Neural cell (in vitro differentiated cells): ENCODE measurements around the gene STT3B. TPM values are rescaled to one million over a fixed set of nuclear protein-coding genes. Genes with fewer than 3 reads are reported as not detected.

Experiments
- H2AFZ ChIP-seq: fragments of 200-600, 300-800 bp; sonication (generic), shearing (Covaris generic); 2 replicates; pipeline ENCODE4 v1.6.0; 2014; ENCODE audit warnings: low read depth, mild to moderate bottlenecking, antibody characterized with exemption, low read length, moderate library complexity
- H3F3A ChIP-seq: fragments of 200-600 bp; shearing (Covaris generic); 2 replicates; pipeline ENCODE4 v1.6.1; 2016; ENCODE audit warnings: mild to moderate bottlenecking, moderate library complexity, mixed read lengths, antibody characterized with exemption, low read length; ENCODE audit not compliant: insufficient read depth, poor library complexity, severe bottlenecking
- H3K27ac ChIP-seq: fragments of 200-600, 300-800 bp; sonication (generic), shearing (Covaris generic); 2 replicates; pipeline ENCODE4 v1.5.1; 2014; ENCODE audit warnings: mild to moderate bottlenecking, low read length, moderate library complexity
- H3K27me3 ChIP-seq: fragments of 300-800, 200-600 bp; sonication (generic), shearing (Covaris generic); 2 replicates; pipeline ENCODE4 v1.6.0; 2014; ENCODE audit warnings: mild to moderate bottlenecking, low read depth, low read length, moderate library complexity; ENCODE audit not compliant: insufficient read depth
- H3K36me3 ChIP-seq: fragments of 300-800, 200-600 bp; sonication (generic), shearing (Covaris generic); 2 replicates; pipeline ENCODE4 v1.5.1; 2014; ENCODE audit warnings: mild to moderate bottlenecking, antibody characterized with exemption, low read length, moderate library complexity; ENCODE audit not compliant: insufficient read depth
- H3K4me2 ChIP-seq: fragments of 300-800, 200-600 bp; sonication (generic), shearing (Covaris generic); 2 replicates; pipeline ENCODE4 v1.6.0; 2014; ENCODE audit warnings: mild to moderate bottlenecking, low read length
- H3K4me3 ChIP-seq: fragments of 300-800, 200-600 bp; sonication (generic), shearing (Covaris generic); 2 replicates; pipeline ENCODE4 v1.5.1; 2014; ENCODE audit warnings: mild to moderate bottlenecking, low read length, moderate library complexity
- H3K79me2 ChIP-seq: fragments of 200-600 bp; shearing (Covaris generic); replicated peaks from 2 replicates; pipeline ENCODE4 v1.6.0; 2014; ENCODE audit warnings: mild to moderate bottlenecking, low read length, moderate library complexity; ENCODE audit not compliant: insufficient read depth
- H3K9ac ChIP-seq: fragments of 300-800, 200-600 bp; sonication (generic), shearing (Covaris generic); 2 replicates; pipeline ENCODE4 v1.6.1; 2016; ENCODE audit warnings: mild to moderate bottlenecking, low read length, mixed read lengths
- H3K9me2 ChIP-seq: fragments of 200-600 bp; shearing (Covaris generic); 2 replicates; pipeline ENCODE4 v1.6.1; 2016; ENCODE audit warnings: mild to moderate bottlenecking, low read length, mixed read lengths; ENCODE audit not compliant: insufficient read depth
- H3K9me3 ChIP-seq: fragments of 200-600, 300-800 bp; sonication (generic), shearing (Covaris generic); 2 replicates; pipeline ENCODE4 v1.6.1; 2016; ENCODE audit warnings: mild to moderate bottlenecking, mixed run types, low read length, moderate library complexity, mixed read lengths
- H4K20me1 ChIP-seq: fragments of 200-600 bp; shearing (Covaris generic); 2 replicates; pipeline ENCODE4 v1.6.1; 2016; ENCODE audit warnings: mild to moderate bottlenecking, mixed run types; ENCODE audit not compliant: insufficient read depth
- CTCF ChIP-seq: fragments of 450-650 bp; IDR thresholded peaks from 2 replicates; pipeline ENCODE4 v1.5.1; 2014; ENCODE audit warnings: antibody characterized with exemption, mild to moderate bottlenecking, moderate library complexity; ENCODE audit not compliant: poor library complexity, severe bottlenecking
- EP300 ChIP-seq: fragments of 450-650 bp; conservative IDR thresholded peaks from 2 replicates; pipeline ENCODE4 v1.6.1; 2014; ENCODE audit warnings: antibody characterized with exemption, mild to moderate bottlenecking, moderate library complexity; ENCODE audit not compliant: poor library complexity, severe bottlenecking
- EZH2 ChIP-seq: fragments of 200-600, 300-800 bp; shearing (Covaris generic), sonication (generic); IDR thresholded peaks from 2 replicates; pipeline ENCODE4 v1.6.1; 2014; ENCODE audit warnings: antibody characterized with exemption, low read length, borderline replicate concordance, mild to moderate bottlenecking; ENCODE audit not compliant: insufficient read depth, poor library complexity, severe bottlenecking
- MXI1 ChIP-seq: fragments of 450-650 bp; conservative IDR thresholded peaks from 2 replicates; pipeline ENCODE4 v1.6.1; 2014; ENCODE audit warnings: antibody characterized with exemption, mild to moderate bottlenecking; ENCODE audit not compliant: poor library complexity, severe bottlenecking
- POLR2AphosphoS5 ChIP-seq: IDR thresholded peaks from 2 replicates; pipeline ENCODE4 v1.6.1; 2012
- RAD21 ChIP-seq: fragments of 450-650 bp; conservative IDR thresholded peaks from 2 replicates; pipeline ENCODE4 v1.6.1; 2014; ENCODE audit warnings: antibody characterized with exemption, mild to moderate bottlenecking, moderate library complexity
- REST ChIP-seq: IDR thresholded peaks from 2 replicates; pipeline ENCODE4 v1.6.1; 2012; ENCODE audit warnings: borderline replicate concordance
- SMC3 ChIP-seq: fragments of 450-650 bp; conservative IDR thresholded peaks from 2 replicates; pipeline ENCODE4 v1.6.1; 2014; ENCODE audit warnings: antibody characterized with exemption, mild to moderate bottlenecking, moderate library complexity; ENCODE audit not compliant: poor library complexity
- TAF1 ChIP-seq: IDR thresholded peaks from 2 replicates; pipeline ENCODE4 v1.6.1; 2012; ENCODE audit warnings: low read depth
- polyA plus RNA-seq: library from polyadenylated mRNA; depleted of rRNA; stranded (reverse); fragments of >200 nt; gene quantifications from 2 replicates; pipeline ENCODE4 v1.2.3, GENCODE V29; 2014

Gene STT3B
- polyA plus RNA-seq, 1 donor from 2014 or later = 100 TPM

- Histone ChIP-seq H3K79me2 (no peaks in the 10 kb centered on the region), H3K4me2 (no peak overlapping the region), H2AFZ (no peak overlapping the region), H4K20me1 (no peaks in the 10 kb centered on the region), H3K4me3 (no peak overlapping the region), H3K36me3 (no peaks in the 10 kb centered on the region), H3K9me3 (no peaks in the 10 kb centered on the region), H3K9ac (no peak overlapping the region), H3F3A (no peaks in the 10 kb centered on the region), H3K27me3 (no peaks in the 10 kb centered on the region), H3K27ac (no peak overlapping the region), H3K9me2 (no peaks in the 10 kb centered on the region)
- no peak for TF ChIP-seq REST
- TF ChIP-seq MXI1 = no peak
- TF ChIP-seq POLR2AphosphoS5 = no peak
- TF ChIP-seq TAF1 = no peak
- no peak for TF ChIP-seq CTCF
- no peak for TF ChIP-seq EZH2
- TF ChIP-seq RAD21 = no peak
- TF ChIP-seq EP300 = no peak
- no peak for TF ChIP-seq SMC3
Observed at GRCh38 chr3:31516757-31517156, 16.0 kb upstream of the STT3B start.

GRCh38 chr3:31521468-31521867, 11.3 kb upstream of the STT3B start:
- Histone ChIP-seq H3K27ac (no peak overlapping the region), H3F3A (no peaks in the 10 kb centered on the region), H3K4me3 (no peak overlapping the region), H3K9me2 (no peaks in the 10 kb centered on the region), H2AFZ (no peak overlapping the region), H3K4me2 (no peak overlapping the region), H3K9ac (no peak overlapping the region), H3K27me3 (no peaks in the 10 kb centered on the region), H4K20me1 (no peaks in the 10 kb centered on the region), H3K9me3 (no peaks in the 10 kb centered on the region), H3K79me2 (no peaks in the 10 kb centered on the region), H3K36me3 (no peaks in the 10 kb centered on the region)
- TF ChIP-seq POLR2AphosphoS5 (no peak), EP300 (no peak)

GRCh38 chr3:31522152-31522551, 10.6 kb upstream of the STT3B start:
- H3F3A ChIP-seq = no peaks in the 10 kb centered on the region
- no peak overlapping the region for H2AFZ ChIP-seq
- H3K9me2 ChIP-seq = no peaks in the 10 kb centered on the region
- TF ChIP-seq REST = no peak
- no peak for TF ChIP-seq EZH2
- TF ChIP-seq TAF1 = no peak
- no peak for TF ChIP-seq EP300
- no peak for TF ChIP-seq RAD21
- TF ChIP-seq CTCF = no peak
- H4K20me1 ChIP-seq = no peaks in the 10 kb centered on the region
- no peak overlapping the region for H3K9ac ChIP-seq
- H3K27me3 ChIP-seq = no peaks in the 10 kb centered on the region
- H3K4me3 ChIP-seq = no peak overlapping the region
- H3K36me3 ChIP-seq = no peaks in the 10 kb centered on the region
- no peak overlapping the region for H3K27ac ChIP-seq
- no peaks in the 10 kb centered on the region for H3K79me2 ChIP-seq
- H3K4me2 ChIP-seq = no peak overlapping the region
- H3K9me3 ChIP-seq = no peaks in the 10 kb centered on the region
